ENCODE measurements around the gene HDAC6. TPM values are rescaled to one million over a fixed set of nuclear protein-coding genes. Genes with fewer than 3 reads are reported as not detected.
A peak's percentile ranks its signal among the peaks of the same experiment; 100 is the strongest.

The HDAC6 gene
- polyA plus RNA-seq, 1 donor (not counting 4 experiments of a cell fraction or from before 2014, with no cell fraction given) = 21.9 TPM

DNA sequence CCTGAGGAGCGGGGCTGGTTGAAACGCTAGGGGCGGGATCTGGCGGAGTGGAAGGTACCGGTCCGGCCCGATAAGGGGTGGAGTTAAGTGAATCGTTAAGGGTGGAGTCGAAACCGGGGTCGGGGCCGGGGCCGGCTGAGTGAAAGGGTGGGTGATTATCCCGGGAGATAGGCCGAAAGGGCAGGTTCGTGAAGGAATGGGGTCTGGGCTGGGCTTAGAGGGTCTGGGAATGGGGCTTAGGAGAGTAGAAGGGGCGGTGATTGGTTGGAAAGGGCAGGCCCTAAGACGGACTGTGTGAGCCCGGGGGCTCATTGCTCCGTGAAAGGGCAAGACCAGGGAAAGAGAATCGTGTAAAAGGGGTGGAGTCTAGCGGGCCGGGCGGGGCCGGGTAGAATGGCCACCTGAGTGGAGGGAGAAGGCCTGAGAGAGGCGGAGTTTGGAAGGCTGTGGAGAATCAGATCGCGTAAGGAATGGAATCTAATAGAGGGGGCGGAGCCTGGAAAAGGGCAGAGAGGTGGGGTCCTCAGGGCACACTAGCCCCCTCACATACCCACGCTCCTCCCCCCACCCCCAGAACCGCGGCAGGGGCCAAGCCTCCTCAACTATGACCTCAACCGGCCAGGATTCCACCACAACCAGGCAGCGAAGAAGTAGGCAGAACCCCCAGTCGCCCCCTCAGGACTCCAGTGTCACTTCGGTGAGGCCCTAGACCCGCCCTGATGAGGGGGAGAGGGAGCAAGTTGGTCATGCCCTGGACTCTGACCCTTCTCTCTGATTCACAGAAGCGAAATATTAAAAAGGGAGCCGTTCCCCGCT is 430 bp downstream of the HDAC6 start:
- no peak for TF ChIP-seq EZH2 (IDR thresholded peaks at IDR 0.05; ENCODE audit: low read length)
- TF ChIP-seq, protein P1, sequence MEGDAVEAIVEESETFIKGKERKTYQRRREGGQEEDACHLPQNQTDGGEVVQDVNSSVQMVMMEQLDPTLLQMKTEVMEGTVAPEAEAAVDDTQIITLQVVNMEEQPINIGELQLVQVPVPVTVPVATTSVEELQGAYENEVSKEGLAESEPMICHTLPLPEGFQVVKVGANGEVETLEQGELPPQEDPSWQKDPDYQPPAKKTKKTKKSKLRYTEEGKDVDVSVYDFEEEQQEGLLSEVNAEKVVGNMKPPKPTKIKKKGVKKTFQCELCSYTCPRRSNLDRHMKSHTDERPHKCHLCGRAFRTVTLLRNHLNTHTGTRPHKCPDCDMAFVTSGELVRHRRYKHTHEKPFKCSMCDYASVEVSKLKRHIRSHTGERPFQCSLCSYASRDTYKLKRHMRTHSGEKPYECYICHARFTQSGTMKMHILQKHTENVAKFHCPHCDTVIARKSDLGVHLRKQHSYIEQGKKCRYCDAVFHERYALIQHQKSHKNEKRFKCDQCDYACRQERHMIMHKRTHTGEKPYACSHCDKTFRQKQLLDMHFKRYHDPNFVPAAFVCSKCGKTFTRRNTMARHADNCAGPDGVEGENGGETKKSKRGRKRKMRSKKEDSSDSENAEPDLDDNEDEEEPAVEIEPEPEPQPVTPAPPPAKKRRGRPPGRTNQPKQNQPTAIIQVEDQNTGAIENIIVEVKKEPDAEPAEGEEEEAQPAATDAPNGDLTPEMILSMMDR (optimal IDR thresholded peaks at IDR 0.05 in 1 of 3, IDR thresholded peaks at IDR 0.05 in 1 of 3, conservative IDR thresholded peaks at IDR 0.05 in 1 of 3; ENCODE audit: extremely low read depth in 1 of 3, insufficient read depth in 2 of 3, low read length in 3 of 3) = no peak
- dilution Hi-C loops (cut with MboI; ENCODE audit: extremely low pct_ligation_motif_present, low sequenced_read_pairs) = no loop called here
- no peaks in the 10 kb centered on the region for H4K20me1 ChIP-seq (ENCODE audit: control insufficient read depth, extremely low read depth, insufficient read depth, low read length)
- H3K36me3 ChIP-seq (ENCODE audit: control insufficient read depth in 2 of 2, extremely low read depth in 1 of 2, insufficient read depth in 2 of 2, low read length in 2 of 2) = peaks cover 0 to 1% of the 10 kb centered on the region in 2 experiments
- peaks cover 4% of the 10 kb centered on the region for H3K4me1 ChIP-seq (ENCODE audit: control insufficient read depth, extremely low read depth, insufficient read depth, low read length)
- peak overlapping the region; percentile 94 for H3K27ac ChIP-seq (ENCODE audit: control insufficient read depth, insufficient read depth, low read length)
- H2AFZ ChIP-seq (ENCODE audit: control insufficient read depth, low read length) = peak overlapping the region; percentile 63
- H3K27me3 ChIP-seq (ENCODE audit: control insufficient read depth, extremely low read depth, insufficient read depth, low read length) = no peaks in the 10 kb centered on the region
- peak overlapping the region; percentile 48 to 74 (median 71) for H3K4me3 ChIP-seq (ENCODE audit: control insufficient read depth in 2 of 3, extremely low read depth in 1 of 3, insufficient read depth in 2 of 3, low read depth in 1 of 3, low read length in 3 of 3)
- H3K9me3 ChIP-seq (ENCODE audit: control insufficient read depth, low read depth, low read length) = no peaks in the 10 kb centered on the region
- H3K79me2 ChIP-seq (ENCODE audit: control insufficient read depth, insufficient read depth, low read length) = no peaks in the 10 kb centered on the region
- peak; percentile 25 for DNase-seq (ENCODE audit: low read depth, low spot score)
- FAIRE-seq = no peak
- peak overlapping the region; percentile 94 for H3K9ac ChIP-seq (ENCODE audit: control insufficient read depth, extremely low read depth, insufficient read depth, low read length)
- H3K4me2 ChIP-seq (ENCODE audit: control insufficient read depth, extremely low read depth, insufficient read depth, low read depth, low read length) = peak overlapping the region; percentile 63
- H3K9me1 ChIP-seq (ENCODE audit: control insufficient read depth, extremely low read depth, insufficient read depth, low read length) = no peaks in the 10 kb centered on the region

DNA sequence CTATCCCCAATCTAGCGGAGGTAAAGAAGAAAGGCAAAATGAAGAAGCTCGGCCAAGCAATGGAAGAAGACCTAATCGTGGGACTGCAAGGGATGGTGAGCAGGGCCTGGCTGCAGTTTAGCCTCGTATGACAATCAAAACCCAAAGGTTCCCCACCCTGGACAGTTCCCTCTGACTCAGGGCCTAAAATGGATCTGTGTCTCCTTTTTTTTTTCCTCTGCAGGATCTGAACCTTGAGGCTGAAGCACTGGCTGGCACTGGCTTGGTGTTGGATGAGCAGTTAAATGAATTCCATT is 986 bp downstream of the HDAC6 start:
- H3K9me1 ChIP-seq (ENCODE audit: control insufficient read depth, extremely low read depth, insufficient read depth, low read length) = no peaks in the 10 kb centered on the region
- H3K27me3 ChIP-seq (ENCODE audit: control insufficient read depth, extremely low read depth, insufficient read depth, low read length) = no peaks in the 10 kb centered on the region
- dilution Hi-C loops (cut with MboI; ENCODE audit: extremely low pct_ligation_motif_present, low sequenced_read_pairs) = no loop called here
- H3K9ac ChIP-seq (ENCODE audit: control insufficient read depth, extremely low read depth, insufficient read depth, low read length) = peak overlapping the region; percentile 94
- no peak for FAIRE-seq
- peak overlapping the region; percentile 63 for H3K4me2 ChIP-seq (ENCODE audit: control insufficient read depth, extremely low read depth, insufficient read depth, low read depth, low read length)
- peak overlapping the region; percentile 48 to 74 (median 71) for H3K4me3 ChIP-seq (ENCODE audit: control insufficient read depth in 2 of 3, extremely low read depth in 1 of 3, insufficient read depth in 2 of 3, low read depth in 1 of 3, low read length in 3 of 3)
- no peak for TF ChIP-seq EZH2 (IDR thresholded peaks at IDR 0.05; ENCODE audit: low read length)
- TF ChIP-seq, protein P1 (optimal IDR thresholded peaks at IDR 0.05 in 1 of 3, IDR thresholded peaks at IDR 0.05 in 1 of 3, conservative IDR thresholded peaks at IDR 0.05 in 1 of 3; ENCODE audit: extremely low read depth in 1 of 3, insufficient read depth in 2 of 3, low read length in 3 of 3) = no peak
- no peaks in the 10 kb centered on the region for H3K79me2 ChIP-seq (ENCODE audit: control insufficient read depth, insufficient read depth, low read length)
- H3K27ac ChIP-seq (ENCODE audit: control insufficient read depth, insufficient read depth, low read length) = peak overlapping the region; percentile 94
- H2AFZ ChIP-seq (ENCODE audit: control insufficient read depth, low read length) = no peak overlapping the region
- no peaks in the 10 kb centered on the region for H4K20me1 ChIP-seq (ENCODE audit: control insufficient read depth, extremely low read depth, insufficient read depth, low read length)
- peaks cover 0 to 1% of the 10 kb centered on the region in 2 experiments for H3K36me3 ChIP-seq (ENCODE audit: control insufficient read depth in 2 of 2, extremely low read depth in 1 of 2, insufficient read depth in 2 of 2, low read length in 2 of 2)
- H3K4me1 ChIP-seq (ENCODE audit: control insufficient read depth, extremely low read depth, insufficient read depth, low read length) = peaks cover 4% of the 10 kb centered on the region
- no peaks in the 10 kb centered on the region for H3K9me3 ChIP-seq (ENCODE audit: control insufficient read depth, low read depth, low read length)
- DNase-seq (ENCODE audit: low read depth, low spot score) = no peak

Data from keratinocyte (primary cell).